8988T (cell line): ENCODE results near the gene GTF2H2.
"Not testable (repeated sequence)": the region's sequence is repeated elsewhere in the genome, so short reads cannot be mapped to it uniquely, and the experiment has no call there.

ENCODE experiments used
- DNase-seq: peaks from one replicate; pipeline ENCODE4 v3.0.0; 2011

GTF2H2 gene

GRCh38 chr5:71067262-71067928 is at the start of gene GTF2H2:
Gene GTF2H2 (minus strand): TSS chr5:71067676. CDS start chr5:71062763, 4,913 bp downstream.
- not testable (repeated sequence) for DNase-seq

- DNase-seq: not testable (repeated sequence)
Observed at GRCh38 chr5:71109730-71110275, 42.3 kb upstream of the GTF2H2 start.

GRCh38 chr5:71099996-71100395 is 32.5 kb upstream of the GTF2H2 start:
- not testable (repeated sequence) for DNase-seq

- DNase-seq: not testable (repeated sequence)
Observed at GRCh38 chr5:71097930-71098203, 30.4 kb upstream of the GTF2H2 start.

GRCh38 chr5:71097173-71097929 is 29.9 kb upstream of the GTF2H2 start:
- not testable (repeated sequence) for DNase-seq

- not testable (repeated sequence) for DNase-seq
Observed at GRCh38 chr5:71089773-71090172, 22.3 kb upstream of the GTF2H2 start.

GRCh38 chr5:71088754-71089153 is 21.3 kb upstream of the GTF2H2 start:
- not testable (repeated sequence) for DNase-seq

GRCh38 chr5:71086145-71086544 is 18.7 kb upstream of the GTF2H2 start:
- not testable (repeated sequence) for DNase-seq

GRCh38 chr5:71084280-71085063 is 17.0 kb upstream of the GTF2H2 start:
- not testable (repeated sequence) for DNase-seq

- not testable (repeated sequence) for DNase-seq
Observed at GRCh38 chr5:71082898-71083297, 15.4 kb upstream of the GTF2H2 start.

GRCh38 chr5:71082340-71082739 is 14.9 kb upstream of the GTF2H2 start:
- DNase-seq: not testable (repeated sequence)

GRCh38 chr5:71061322-71061721 is 6.2 kb downstream of the GTF2H2 start:
- DNase-seq: not testable (repeated sequence)

- not testable (repeated sequence) for DNase-seq
Observed at GRCh38 chr5:71059426-71059825, 8.1 kb downstream of the GTF2H2 start.

- not testable (repeated sequence) for DNase-seq
Observed at GRCh38 chr5:71044808-71045207, 22.7 kb downstream of the GTF2H2 start.

GRCh38 chr5:71044128-71044527 is 23.3 kb downstream of the GTF2H2 start:
- DNase-seq: not testable (repeated sequence)

GRCh38 chr5:71031046-71031776 is 36.3 kb downstream of the GTF2H2 start:
- DNase-seq: not testable (repeated sequence)

GRCh38 chr5:71025289-71025953 is 42.1 kb downstream of the GTF2H2 start, which contains the start of gene NAIP:
Gene NAIP (minus strand): TSS chr5:71025339. CDS start chr5:71012915, 12,424 bp downstream.
- not testable (repeated sequence) for DNase-seq

- DNase-seq: not testable (repeated sequence)
Observed at GRCh38 chr5:71020643-71021042, 46.8 kb downstream of the GTF2H2 start.

- DNase-seq: not testable (repeated sequence)
Observed at GRCh38 chr5:71018376-71019005, 49.0 kb downstream of the GTF2H2 start.

- no peak for DNase-seq
Observed at GRCh38 chr5:71014176-71014575, 53.3 kb downstream of the GTF2H2 start.

GRCh38 chr5:71013575-71013974 is 53.9 kb downstream of the GTF2H2 start:
- DNase-seq: no peak
